ENCODE data around the gene CCDC18. TPM values are rescaled to one million over a fixed set of nuclear protein-coding genes. Genes with fewer than 3 reads are reported as not detected.

The CCDC18 gene
- total RNA-seq, 2 donors from 2014 or later = 12.7 to 15.2 TPM

Other genes starting within 250 kb of the CCDC18 start
- 1 to 10 TPM; 6.5 to 8.6 TPM for gene DIPK1A, start 219.3 kb upstream of the CCDC18 start, total RNA-seq
- gene MTF2, start 101.4 kb upstream of the CCDC18 start, total RNA-seq = 10 to 100 TPM; 50.0 to 58.5 TPM
- 10 to 100 TPM; 37.6 to 43.1 TPM for gene TMED5, start 311 bp upstream of the CCDC18 start, total RNA-seq
- 10 to 100 TPM; 56.7 to 87.0 TPM for gene DR1, start 165.2 kb downstream of the CCDC18 start, total RNA-seq